Measurements from ENCODE around the gene PRRT2. TPM values are rescaled to one million over a fixed set of nuclear protein-coding genes. Genes with fewer than 3 reads are reported as not detected.

Gene PRRT2
- polyA plus RNA-seq, 1 donor, result 13.3 TPM

GRCh38 chr16:29863669-29863984 is 51.6 kb downstream of the PRRT2 start:
- no peak for DNase-seq

GRCh38 chr16:29864205-29864604 is 52.2 kb downstream of the PRRT2 start:
- no peak for DNase-seq

Other genes starting within 250 kb of the PRRT2 start
- gene SPN, start 148.9 kb upstream of the PRRT2 start, polyA plus RNA-seq (ENCODE audit: insufficient read length), result 1.3 TPM
- gene QPRT, start 133.0 kb upstream of the PRRT2 start, polyA plus RNA-seq (ENCODE audit: insufficient read length), result 80.1 TPM
- gene C16orf54, start 66.2 kb upstream of the PRRT2 start, polyA plus RNA-seq (ENCODE audit: insufficient read length), result 0.43 TPM
- not detected for gene ZG16, start 33.9 kb upstream of the PRRT2 start, polyA plus RNA-seq (ENCODE audit: insufficient read length)
- gene KIF22, start 21.4 kb upstream of the PRRT2 start, polyA plus RNA-seq (ENCODE audit: insufficient read length), result 31.7 TPM
- 270 TPM for gene MAZ, start 5.7 kb upstream of the PRRT2 start, polyA plus RNA-seq (ENCODE audit: insufficient read length)
- gene PAGR1, start 4.0 kb downstream of the PRRT2 start, polyA plus RNA-seq (ENCODE audit: insufficient read length), result 27.8 TPM
- 26.5 TPM for gene MVP, start 8.3 kb downstream of the PRRT2 start, polyA plus RNA-seq (ENCODE audit: insufficient read length)
- 41.9 TPM for gene CDIPT, start 51.0 kb downstream of the PRRT2 start, polyA plus RNA-seq (ENCODE audit: insufficient read length)
- 3.3 TPM for gene SEZ6L2, start 87.4 kb downstream of the PRRT2 start, polyA plus RNA-seq (ENCODE audit: insufficient read length)
- gene ASPHD1, start 88.3 kb downstream of the PRRT2 start, polyA plus RNA-seq (ENCODE audit: insufficient read length), result 1.0 TPM
- gene KCTD13, start 114.0 kb downstream of the PRRT2 start, polyA plus RNA-seq (ENCODE audit: insufficient read length), result 14.0 TPM
- gene TMEM219, start 149.9 kb downstream of the PRRT2 start, polyA plus RNA-seq (ENCODE audit: insufficient read length), result 61.2 TPM
- 36.0 TPM for gene TAOK2, start 161.7 kb downstream of the PRRT2 start, polyA plus RNA-seq (ENCODE audit: insufficient read length)
- gene HIRIP3, start 183.4 kb downstream of the PRRT2 start, polyA plus RNA-seq (ENCODE audit: insufficient read length), result 16.4 TPM
- gene INO80E, start 184.0 kb downstream of the PRRT2 start, polyA plus RNA-seq (ENCODE audit: insufficient read length), result 43.7 TPM
- 1.4 TPM for gene DOC2A, start 198.8 kb downstream of the PRRT2 start, polyA plus RNA-seq (ENCODE audit: insufficient read length)
- not detected for gene C16orf92, start 211.0 kb downstream of the PRRT2 start, polyA plus RNA-seq (ENCODE audit: insufficient read length)
- gene TLCD3B, start 219.1 kb downstream of the PRRT2 start, polyA plus RNA-seq (ENCODE audit: insufficient read length), result 1.6 TPM